Regular cardiac myocyte (primary cell): ENCODE data around the gene PSMG2. TPM values are rescaled to one million over a fixed set of nuclear protein-coding genes. Genes with fewer than 3 reads are reported as not detected.

Source experiments
- total RNA-seq: library from RNA; depleted of rRNA; stranded (reverse); fragments of >200 nt; gene quantifications from 2 replicates; pipeline ENCODE4 v1.2.3, GENCODE V29; 2014

The PSMG2 gene
- 50.5 and 56.9 TPM in 2 replicates for total RNA-seq

DNA sequence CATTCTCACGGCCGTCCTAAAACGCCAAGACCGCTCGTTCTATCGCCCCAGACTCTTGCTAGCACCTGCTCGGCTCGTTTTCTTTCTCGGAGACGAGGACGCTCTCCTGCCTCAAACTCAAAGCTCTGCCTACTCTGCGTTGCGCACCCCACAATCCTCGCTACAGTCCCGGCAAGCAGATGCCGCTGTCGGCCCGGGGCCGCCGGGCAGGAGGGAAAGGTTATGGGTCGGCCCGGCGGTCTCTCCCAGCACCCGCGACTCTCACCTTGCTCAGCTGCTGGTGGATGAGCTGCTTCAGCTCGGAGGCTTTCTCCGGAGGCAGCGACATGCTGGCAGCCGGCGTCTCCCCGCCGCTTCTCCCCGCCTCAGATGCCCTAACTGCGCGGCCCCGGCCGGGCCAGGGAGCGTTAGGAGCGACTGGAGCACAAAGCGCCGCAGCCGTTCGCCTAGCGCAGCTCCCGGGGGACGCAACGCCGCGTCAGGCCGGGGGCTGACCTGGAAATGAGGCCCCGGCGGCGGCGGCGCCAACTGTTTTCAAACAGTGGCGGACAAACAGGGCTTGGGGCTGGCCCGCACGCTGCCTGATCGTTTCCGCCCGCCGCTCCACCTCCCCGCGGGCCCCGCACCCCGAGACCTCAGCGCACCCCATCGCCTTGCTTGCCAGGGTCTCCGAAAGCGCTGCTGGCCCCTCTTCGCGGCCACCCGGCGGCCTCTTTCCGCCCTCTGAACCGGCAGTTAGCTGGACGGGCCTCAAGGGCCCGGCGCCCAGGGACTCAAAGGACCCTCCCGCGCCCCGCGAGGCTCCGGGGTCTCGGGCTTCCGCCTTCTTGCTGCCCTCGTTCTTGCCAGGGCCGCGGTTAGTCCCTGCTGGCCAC, at the start of gene PSMG2, which contains the start of gene CEP76:
TSS of gene PSMG2 (plus strand) at position 822 of the 875 bp plus-strand sequence. CDS start 66 bp downstream, outside the sequence.
TSS of gene CEP76 (minus strand) at position 503 of the 875 bp plus-strand sequence. CDS start at position 328, 175 bp downstream.

DNA sequence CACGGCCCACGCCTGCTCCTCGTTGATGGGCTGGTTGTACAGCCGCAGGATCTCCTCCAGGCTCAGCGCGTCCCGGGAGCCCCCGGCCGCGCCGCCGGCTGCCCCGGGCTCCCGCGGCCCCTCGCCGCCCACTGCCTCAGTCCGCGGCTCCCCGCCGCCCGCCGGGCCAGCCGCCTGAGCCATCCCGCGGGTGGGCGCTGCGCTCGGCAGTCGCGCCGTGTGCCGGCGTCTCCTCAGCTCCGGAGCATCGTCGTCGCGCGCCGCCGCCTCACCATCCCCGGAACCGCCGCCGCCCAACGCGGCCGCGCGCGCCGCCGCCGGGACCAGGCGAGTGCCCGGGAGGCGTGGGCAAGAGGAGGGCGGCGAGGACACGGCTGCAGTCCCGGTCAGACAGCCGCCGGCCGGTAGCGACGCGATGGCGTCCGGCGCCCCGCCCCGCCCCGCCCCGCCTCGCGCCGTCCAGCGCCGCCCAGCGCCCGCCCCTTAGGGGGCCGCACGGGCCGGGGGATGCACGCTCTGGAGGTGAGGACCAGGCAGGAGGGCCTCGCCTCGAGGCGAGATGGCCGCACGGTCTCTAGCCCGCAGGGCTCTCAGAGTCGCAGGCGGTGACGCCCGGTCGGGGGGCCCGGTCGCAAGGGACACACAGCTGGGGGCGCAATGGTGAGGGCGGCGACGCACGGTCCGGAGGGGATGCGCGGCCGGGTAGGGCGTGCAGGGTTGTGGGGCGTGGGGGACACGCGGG, 45.0 kb upstream of the PSMG2 start, which contains the start of gene SPIRE1:
TSS of gene SPIRE1 (minus strand) at position 424 of the 742 bp plus-strand sequence. CDS start at position 183, 241 bp downstream.

Other genes starting within 250 kb of the PSMG2 start
- gene SPIRE1, start 44.9 kb upstream of the PSMG2 start, total RNA-seq = 26.3 and 29.9 TPM in 2 replicates
- 10.1 and 10.9 TPM in 2 replicates for gene CEP76, start 319 bp upstream of the PSMG2 start, total RNA-seq
- 24.3 and 39.2 TPM in 2 replicates for gene PTPN2, start 181.2 kb downstream of the PSMG2 start, total RNA-seq
- 62.9 and 88.8 TPM in 2 replicates for gene SEH1L, start 245.0 kb downstream of the PSMG2 start, total RNA-seq